ENCODE data around the gene ALDOA. TPM values are rescaled to one million over a fixed set of nuclear protein-coding genes. Genes with fewer than 3 reads are reported as not detected.

Gene ALDOA
- total RNA-seq, 1 donor from 2014 or later: 527 TPM

DNA sequence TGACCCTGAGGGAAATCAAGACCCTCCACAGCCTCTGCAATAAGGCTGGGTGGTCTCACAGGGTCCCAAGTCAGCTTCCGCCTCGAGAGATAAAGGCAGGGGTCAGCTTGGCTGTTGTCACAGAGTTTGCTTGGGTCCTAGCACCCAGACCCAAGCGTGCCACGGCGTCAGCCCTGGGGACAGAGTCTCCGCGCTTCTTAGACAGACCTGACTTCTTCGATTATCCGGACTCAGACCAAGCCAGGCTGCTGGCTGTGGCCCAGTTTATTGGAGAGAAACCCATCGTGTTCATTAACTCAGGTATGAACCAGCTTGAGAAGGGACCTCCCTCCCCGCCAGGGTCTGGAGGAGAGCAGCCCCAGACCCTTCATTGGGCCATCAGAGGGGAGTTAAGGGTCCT lies 42.0 kb upstream of the ALDOA start:
- DNase-seq (ENCODE audit: low read depth) (no peak), FAIRE-seq (peak; percentile 32)
- Histone ChIP-seq H3K27me3 (ENCODE audit: control insufficient read depth, insufficient read depth, low read length) (peaks cover 2% of the 10 kb centered on the region), H3K4me3 (ENCODE audit: low read depth, low read length) (no peak overlapping the region), H3K36me3 (ENCODE audit: control insufficient read depth, insufficient read depth, low read length) (no peaks in the 10 kb centered on the region)
- TF ChIP-seq, protein P1, sequence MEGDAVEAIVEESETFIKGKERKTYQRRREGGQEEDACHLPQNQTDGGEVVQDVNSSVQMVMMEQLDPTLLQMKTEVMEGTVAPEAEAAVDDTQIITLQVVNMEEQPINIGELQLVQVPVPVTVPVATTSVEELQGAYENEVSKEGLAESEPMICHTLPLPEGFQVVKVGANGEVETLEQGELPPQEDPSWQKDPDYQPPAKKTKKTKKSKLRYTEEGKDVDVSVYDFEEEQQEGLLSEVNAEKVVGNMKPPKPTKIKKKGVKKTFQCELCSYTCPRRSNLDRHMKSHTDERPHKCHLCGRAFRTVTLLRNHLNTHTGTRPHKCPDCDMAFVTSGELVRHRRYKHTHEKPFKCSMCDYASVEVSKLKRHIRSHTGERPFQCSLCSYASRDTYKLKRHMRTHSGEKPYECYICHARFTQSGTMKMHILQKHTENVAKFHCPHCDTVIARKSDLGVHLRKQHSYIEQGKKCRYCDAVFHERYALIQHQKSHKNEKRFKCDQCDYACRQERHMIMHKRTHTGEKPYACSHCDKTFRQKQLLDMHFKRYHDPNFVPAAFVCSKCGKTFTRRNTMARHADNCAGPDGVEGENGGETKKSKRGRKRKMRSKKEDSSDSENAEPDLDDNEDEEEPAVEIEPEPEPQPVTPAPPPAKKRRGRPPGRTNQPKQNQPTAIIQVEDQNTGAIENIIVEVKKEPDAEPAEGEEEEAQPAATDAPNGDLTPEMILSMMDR (IDR thresholded peaks at IDR 0.05; ENCODE audit: insufficient read depth, low read length, severe bottlenecking): no peak

DNA sequence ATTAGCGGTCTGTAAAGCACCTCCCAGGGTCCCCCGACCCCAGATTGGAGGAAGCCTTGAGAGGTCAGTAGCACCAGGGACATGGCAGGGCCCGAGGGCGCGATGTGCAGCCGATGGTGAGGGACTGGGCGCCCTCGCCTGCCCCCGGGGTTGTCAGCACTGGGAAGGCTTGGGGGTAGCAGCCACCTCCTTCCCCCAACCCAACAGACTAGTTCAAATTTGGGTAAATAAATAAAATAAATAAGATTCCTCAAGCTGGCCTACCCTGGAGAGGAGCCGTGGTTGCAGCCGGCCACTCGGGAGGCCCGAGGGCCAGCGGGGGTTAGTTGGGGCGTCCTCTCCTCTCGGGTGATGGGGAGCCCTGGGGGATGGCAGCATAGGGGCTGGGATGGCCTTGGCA lies 41.1 kb upstream of the ALDOA start:
- TF ChIP-seq, protein P1 (IDR thresholded peaks at IDR 0.05; ENCODE audit: insufficient read depth, low read length, severe bottlenecking): no peak
- Histone ChIP-seq H3K36me3 (ENCODE audit: control insufficient read depth, insufficient read depth, low read length) (no peaks in the 10 kb centered on the region), H3K4me3 (ENCODE audit: low read depth, low read length) (no peak overlapping the region), H3K27me3 (ENCODE audit: control insufficient read depth, insufficient read depth, low read length) (peaks cover 10% of the 10 kb centered on the region)
- FAIRE-seq (no peak), DNase-seq (ENCODE audit: low read depth) (no peak)

DNA sequence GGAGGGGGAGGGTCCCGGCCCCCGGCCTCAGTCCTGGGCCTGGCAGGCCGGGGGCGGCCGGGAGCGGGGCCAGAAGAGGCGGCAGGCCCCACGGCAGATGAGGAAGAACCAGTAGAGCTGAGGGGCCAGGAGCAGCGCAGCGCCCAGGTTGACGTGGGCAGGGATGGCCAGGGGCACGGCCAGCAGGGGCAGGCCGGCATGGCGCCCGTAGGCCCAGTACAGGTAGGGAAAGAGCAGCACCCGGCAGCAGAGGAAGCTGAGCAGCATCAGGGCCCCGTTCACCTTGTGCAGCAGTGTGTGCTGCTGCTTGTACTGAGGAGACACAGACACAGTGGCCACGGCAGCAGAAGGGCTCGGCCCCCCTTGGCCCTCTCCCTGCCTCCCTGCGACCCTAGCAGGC lies 40.4 kb upstream of the ALDOA start:
- Histone ChIP-seq H3K36me3 (ENCODE audit: control insufficient read depth, insufficient read depth, low read length) (no peaks in the 10 kb centered on the region), H3K4me3 (ENCODE audit: low read depth, low read length) (no peak overlapping the region), H3K27me3 (ENCODE audit: control insufficient read depth, insufficient read depth, low read length) (peaks cover 17% of the 10 kb centered on the region)
- FAIRE-seq: no peak
- DNase-seq (ENCODE audit: low read depth): no peak
- TF ChIP-seq, protein P1 (IDR thresholded peaks at IDR 0.05; ENCODE audit: insufficient read depth, low read length, severe bottlenecking): no peak

DNA sequence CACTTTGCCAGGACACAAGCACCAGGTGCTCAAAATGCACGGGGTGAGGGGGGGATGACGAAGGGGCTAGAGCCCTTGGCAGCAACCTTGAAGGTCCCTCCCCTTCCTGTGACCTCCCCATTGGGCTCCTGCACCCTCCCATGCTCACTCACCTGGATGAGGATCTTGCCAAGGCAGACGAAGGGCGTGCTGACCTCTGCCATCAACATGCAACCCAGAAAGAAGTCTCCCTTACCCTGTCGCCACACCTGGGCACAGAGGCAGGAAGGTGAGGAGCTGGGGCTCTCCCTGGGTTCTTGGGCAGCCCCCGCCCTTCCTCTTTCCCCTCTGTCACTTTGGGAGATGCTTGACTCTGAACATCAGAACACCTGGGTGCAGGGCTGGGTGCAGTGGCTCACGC lies 40.0 kb upstream of the ALDOA start:
- DNase-seq (ENCODE audit: low read depth) (no peak), FAIRE-seq (no peak)
- TF ChIP-seq, protein P1 (IDR thresholded peaks at IDR 0.05; ENCODE audit: insufficient read depth, low read length, severe bottlenecking): no peak
- no peaks in the 10 kb centered on the region for H3K36me3 ChIP-seq (ENCODE audit: control insufficient read depth, insufficient read depth, low read length)
- H3K27me3 ChIP-seq (ENCODE audit: control insufficient read depth, insufficient read depth, low read length): peaks cover 20% of the 10 kb centered on the region
- no peak overlapping the region for H3K4me3 ChIP-seq (ENCODE audit: low read depth, low read length)

DNA sequence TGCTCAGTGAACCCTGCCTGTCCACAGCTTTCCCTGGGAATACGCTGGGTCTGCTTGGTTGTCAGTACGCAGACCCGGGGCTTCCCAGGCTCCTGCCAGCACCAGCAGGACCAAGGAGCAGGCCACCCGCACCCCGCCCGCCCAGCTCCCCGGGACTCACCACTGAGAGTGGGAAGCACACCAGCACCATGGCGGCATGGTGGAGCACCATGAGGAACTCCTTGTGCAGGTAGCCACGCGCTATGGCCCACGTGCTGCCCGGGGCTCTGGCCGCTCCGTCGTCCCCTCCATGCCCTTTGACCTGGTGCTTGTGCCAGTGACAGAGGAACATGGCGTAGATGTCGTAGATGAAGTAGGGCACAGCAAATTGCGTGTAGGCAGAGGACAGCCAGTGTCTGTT lies 39.1 kb upstream of the ALDOA start:
- TF ChIP-seq, protein P1 (IDR thresholded peaks at IDR 0.05; ENCODE audit: insufficient read depth, low read length, severe bottlenecking): no peak
- Histone ChIP-seq H3K27me3 (ENCODE audit: control insufficient read depth, insufficient read depth, low read length) (peaks cover 24% of the 10 kb centered on the region), H3K36me3 (ENCODE audit: control insufficient read depth, insufficient read depth, low read length) (no peaks in the 10 kb centered on the region), H3K4me3 (ENCODE audit: low read depth, low read length) (no peak overlapping the region)
- FAIRE-seq: no peak
- DNase-seq (ENCODE audit: low read depth): no peak
